DMS53 treated with DMSO at 0.1 percent for 48 hours (cell line): Measurements from ENCODE around the gene NRROS.
"Not testable (repeated sequence)": the region's sequence is repeated elsewhere in the genome, so short reads cannot be mapped to it uniquely, and the experiment has no call there.

Source experiments
- DNase-seq: peaks from one replicate; lab custom pipeline; 2025; ENCODE audit not compliant: unreplicated experiment; lab: John Stamatoyannopoulos, UW

The NRROS gene

DNA sequence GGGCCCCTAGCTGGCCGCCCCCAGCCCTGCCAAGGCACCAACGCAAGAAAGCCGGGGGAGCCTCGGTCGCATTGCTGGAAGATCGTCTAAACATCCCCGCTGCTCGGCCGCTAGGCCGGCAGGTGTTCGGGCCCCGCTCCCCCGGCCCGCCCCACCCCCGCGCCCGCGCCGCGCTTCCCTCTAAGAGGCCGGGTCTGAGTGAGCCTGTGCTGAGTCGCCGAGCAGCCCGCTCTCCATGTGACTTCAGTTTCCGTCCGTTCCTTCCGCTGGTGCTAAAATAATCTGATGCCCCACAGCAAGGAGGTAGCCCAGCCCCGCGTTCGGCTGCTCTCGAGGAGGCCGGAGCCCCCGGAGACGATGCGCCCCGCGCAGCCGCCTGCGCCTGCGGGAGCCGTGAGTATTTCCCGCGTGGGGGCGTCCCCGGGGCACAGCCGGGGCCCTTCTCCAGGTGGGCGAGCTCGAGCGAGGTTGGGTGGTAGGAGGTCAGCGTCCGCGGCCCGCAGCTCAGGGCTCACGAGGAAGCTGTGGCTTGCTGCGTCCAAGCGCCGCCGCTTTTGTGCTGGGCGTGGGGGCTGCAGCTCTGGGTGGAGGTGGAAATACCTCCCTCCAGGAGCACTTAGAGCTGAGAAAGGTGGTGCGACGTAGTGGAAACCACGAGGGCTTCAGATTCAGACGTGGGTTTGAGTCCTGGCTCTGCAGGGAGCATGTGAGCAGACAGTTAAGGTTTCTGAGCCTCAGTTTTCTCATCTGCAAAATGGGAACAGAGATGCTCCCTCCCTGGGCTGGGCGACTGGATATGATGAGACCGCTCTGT lies at the start of gene NRROS:
NRROS (plus strand) TSS at position 212 of the 814 bp plus-strand sequence. CDS start 14,846 bp downstream, outside the sequence.
- DNase-seq, result no peak

DNA sequence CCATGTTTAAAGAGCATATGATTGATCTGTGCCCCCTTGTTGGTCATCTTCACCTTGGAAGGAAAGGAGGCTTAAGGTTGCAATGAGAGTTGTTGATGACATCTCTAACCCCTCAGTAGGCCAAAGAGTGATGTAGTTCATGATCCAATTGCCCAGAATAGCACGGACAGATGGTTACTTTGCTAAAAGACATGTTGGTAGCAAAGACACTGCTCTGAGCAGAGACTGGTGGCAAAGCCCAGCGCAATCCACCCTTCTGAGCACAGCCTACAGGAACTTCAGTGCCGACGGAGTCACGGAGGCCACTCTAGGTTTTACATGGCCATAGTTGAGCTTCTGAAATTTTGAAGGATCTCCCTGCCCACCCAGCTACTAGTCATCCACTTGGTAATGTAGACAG lies 49.2 kb upstream of the NRROS start:
- DNase-seq, result no peak

DNA sequence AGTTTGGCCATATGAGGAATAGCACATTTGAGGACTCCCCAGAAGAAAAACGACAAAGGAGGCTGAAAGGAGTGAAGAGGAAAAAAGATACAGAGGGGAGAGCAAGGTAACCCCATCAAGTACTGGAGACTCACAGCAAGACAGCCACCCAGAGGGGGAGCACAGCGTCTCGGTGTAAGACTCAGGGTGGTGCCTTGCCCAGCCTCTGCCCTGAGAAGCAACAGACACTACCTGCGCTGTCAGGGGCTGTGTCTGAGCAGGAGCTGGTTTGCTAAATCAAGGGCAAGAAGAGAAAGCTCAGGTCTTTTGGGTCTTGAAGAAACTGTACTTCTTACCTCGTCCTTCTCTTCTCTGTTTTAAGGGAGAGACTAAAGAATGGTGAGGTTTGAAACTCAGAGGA lies 43.1 kb upstream of the NRROS start:
- DNase-seq, result no peak

DNA sequence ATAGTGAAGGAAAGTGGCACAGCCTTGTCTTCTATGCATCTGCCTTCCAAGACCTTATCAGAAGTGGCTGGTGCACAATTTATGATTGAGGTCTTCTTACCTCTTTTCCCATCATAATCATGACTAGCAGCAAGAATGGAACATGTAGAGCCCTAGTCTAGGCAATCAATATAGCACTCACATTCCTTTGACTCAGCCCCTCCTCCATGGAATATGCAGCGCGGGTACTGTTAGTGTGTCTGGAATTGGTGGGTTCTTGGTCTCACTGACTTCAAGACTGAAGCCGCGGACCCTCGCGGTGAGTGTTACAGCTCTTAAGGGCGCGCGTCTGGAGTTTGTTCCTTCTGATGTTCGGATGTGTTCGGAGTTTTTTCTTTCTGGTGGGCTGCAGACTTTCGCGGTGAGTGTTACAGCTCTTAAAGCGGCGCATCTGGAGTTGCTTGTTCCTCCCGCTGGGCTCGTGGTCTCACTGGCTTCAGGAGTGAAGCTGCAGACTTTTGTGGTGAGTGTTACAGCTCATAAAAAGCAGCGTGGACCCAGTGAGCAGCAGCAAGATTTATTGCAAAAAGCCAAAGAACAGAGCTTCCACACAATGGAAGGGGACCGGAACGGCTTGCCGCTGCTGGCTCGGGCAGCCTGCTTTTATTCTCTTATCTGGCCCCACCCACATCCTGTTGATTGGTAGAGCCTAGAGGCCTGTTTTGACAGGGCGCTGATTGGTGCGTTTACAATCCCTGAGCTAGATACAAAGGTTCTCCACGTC lies 41.3 kb upstream of the NRROS start:
- DNase-seq, result not testable (repeated sequence)

GRCh38 chr3:196599734-196600128 lies 39.8 kb upstream of the NRROS start:
- no peak for DNase-seq

GRCh38 chr3:196600359-196600758 lies 39.1 kb upstream of the NRROS start:
- no peak for DNase-seq

DNA sequence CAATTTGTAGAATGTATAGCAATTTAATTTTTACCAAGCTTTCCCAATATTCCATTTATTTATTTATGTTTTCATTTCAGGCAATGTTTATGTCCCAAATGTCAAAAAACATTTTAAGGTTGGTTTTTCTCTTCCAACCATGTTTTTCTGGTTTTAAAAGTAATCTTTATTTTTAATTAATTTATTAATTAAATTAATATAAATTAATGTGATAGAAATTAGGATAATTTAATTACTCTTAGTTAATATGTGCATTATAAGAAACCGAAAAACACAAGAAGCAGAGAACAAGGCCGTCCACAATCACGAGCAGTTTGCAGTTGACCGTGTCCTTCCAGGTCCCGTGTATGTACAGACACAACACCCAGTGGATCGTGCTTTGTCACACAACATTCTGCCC lies 36.8 kb upstream of the NRROS start:
- DNase-seq, result no peak

DNA sequence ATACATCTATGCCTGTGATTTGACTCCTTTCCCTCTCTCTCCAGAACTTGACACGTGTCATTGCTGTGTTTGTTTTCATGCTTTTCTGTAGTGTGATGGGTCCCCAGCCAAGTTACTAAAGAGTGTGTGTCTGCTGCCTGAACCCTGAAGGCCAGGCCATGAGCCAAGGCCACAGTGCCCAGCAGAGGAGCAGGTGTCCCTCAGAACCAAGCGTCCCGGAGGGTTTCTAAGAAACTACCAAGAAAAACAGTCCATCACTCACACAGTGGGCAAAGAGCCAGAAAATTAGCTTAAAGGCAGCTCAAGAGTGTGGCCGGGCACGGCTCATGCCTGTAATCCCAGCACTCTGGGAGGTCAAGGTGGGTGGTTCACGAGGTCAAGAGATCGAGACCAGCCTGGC lies 35.8 kb upstream of the NRROS start:
- DNase-seq, result no peak

- no peak for DNase-seq
Observed at GRCh38 chr3:196604548-196604947, 34.9 kb upstream of the NRROS start.

- no peak for DNase-seq
Observed at GRCh38 chr3:196608693-196609092, 30.8 kb upstream of the NRROS start.

DNA sequence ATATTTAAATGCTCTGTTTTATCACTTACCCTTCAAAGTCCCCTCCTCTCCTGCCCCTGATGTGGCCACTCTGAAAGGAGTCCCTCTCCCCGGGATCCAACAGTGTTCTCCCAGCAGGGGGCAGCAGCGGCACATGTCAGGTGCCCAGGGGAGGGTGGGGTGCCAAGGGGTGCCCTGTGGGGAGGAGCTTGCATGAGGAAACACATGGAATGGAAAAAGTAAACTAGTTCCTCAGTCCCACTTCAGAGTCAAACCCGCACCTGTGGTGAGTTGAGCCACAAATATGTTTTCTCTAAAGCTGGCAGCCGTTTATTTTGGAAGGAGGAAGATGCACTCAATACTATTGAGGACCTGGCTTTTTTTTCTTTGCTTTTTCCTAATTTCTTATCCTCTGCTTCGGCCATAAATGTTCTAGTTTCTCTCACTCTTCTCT lies 30.1 kb upstream of the NRROS start:
- DNase-seq, result peak; percentile 41

DNA sequence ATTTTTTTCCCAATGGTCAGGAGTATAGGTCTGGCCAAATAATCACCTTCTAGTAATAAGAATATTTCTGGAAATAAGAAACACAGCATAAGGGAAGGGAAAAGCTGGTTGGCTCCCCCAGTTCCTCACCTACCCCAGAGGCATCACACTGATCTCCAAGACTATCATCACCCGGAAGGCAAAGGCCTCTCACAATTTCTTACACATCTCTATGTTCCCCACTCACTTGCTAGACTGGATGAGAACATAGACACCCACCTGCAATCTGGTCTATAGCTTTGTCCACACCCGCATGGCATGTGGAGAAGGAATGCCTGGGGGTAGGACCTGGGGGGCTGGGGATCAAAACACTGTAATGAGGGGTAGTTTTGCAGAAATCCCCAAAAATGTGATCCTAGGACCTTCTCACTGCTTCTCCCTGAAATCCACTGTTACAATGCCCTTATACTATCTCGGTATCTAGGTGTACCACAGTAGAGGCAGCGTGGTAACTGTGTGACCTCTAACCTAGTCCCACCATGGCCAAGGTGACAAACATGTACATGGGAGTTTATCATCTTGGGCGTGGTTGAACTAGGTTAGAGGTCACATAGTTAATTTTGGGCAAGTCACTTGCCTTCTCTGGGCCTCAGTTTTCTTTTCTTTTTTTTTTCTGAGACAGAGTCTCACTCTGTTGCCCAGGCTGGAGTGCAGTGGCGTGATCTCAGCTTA lies 29.5 kb upstream of the NRROS start:
- DNase-seq, result no peak

GRCh38 chr3:196611761-196612483 lies 27.6 kb upstream of the NRROS start:
- no peak for DNase-seq

GRCh38 chr3:196615234-196615633 lies 24.3 kb upstream of the NRROS start:
- DNase-seq, result not testable (repeated sequence)

DNA sequence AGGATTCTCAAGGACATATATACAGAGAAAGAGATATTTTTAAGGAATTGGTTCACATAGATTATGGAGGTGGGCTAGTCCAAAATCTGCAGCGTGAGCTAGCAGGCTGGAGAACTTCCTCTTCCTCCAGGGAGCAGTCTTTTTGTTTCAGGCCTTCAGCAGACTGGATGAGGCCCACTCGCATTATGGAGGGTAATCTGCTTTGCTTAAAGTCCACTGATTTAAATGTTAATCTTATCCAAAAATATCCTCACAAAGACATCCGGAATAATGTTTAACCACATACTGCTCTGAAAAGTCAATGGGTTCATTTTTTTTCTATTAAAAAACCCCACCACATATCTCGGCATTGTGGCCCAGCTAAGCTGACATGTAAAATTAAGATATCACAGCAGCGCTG lies 22.2 kb upstream of the NRROS start:
- no peak for DNase-seq

DNA sequence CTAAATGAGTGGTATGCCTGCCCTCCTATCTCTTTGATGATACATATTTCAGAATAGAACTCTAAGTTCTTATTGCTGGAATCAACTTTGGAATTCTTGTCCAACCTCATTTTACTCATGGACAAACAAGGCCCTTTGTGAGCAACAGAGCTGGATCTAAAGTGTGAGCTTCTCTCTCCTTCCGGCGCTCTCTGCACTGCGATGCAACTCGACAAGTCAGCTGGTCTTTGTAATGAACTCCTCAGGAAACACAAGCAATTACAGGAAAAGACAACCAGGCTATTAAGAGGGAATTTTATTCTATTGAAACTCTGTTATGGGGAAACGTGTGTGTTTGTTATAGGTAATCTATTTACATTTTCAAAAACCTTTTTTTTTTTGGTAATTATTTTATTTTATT lies 20.3 kb upstream of the NRROS start:
- DNase-seq, result no peak

DNA sequence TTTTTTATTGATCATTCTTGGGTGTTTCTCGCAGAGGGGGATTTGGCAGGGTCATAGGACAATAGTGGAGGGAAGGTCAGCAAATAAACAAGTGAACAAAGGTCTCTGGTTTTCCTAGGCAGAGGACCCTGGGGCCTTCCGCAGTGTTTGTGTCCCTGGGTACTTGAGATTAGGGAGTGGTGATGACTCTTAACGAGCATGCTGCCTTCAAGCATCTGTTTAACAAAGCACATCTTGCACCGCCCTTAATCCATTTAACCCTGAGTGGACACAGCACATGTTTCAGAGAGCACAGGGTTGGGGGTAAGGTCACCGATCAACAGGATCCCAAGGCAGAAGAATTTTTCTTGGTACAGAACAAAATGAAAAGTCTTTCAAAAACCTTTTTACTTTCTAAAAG lies 19.9 kb upstream of the NRROS start:
- not testable (repeated sequence) for DNase-seq

DNA sequence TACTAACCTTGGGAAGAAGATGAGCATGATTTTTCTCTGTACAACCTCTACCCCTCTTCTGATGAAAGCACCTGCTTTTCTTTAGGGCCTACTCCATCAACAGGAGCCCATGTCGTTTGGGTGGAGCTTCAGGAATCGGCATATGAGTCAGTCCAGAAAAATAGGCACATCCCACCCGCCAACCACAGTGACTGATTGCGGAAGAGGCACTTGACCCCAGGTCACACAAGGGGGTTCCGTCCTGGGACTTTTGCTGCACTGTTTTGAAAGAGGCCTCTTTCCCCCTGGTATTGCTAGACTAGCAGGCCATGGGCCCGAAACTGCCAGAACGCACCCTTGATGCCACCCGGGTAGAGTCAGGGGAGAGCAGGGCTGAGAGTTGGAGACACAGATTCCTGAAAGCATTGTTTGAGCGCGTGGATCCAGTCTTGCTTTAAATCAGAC lies 19.3 kb upstream of the NRROS start:
- DNase-seq, result no peak

GRCh38 chr3:196620684-196621083 lies 18.8 kb upstream of the NRROS start:
- DNase-seq, result no peak

- DNase-seq, result no peak
Observed at GRCh38 chr3:196621611-196622010, 17.9 kb upstream of the NRROS start.
